ENCODE measurements around the gene GABARAPL1.
"Not testable (repeated sequence)": the region's sequence is repeated elsewhere in the genome, so short reads cannot be mapped to it uniquely, and the experiment has no call there.

GABARAPL1 gene

GRCh38 chr12:10213168-10214135 lies 775 bp downstream of the GABARAPL1 start:
- peak; percentile 95 for DNase-seq (ENCODE audit: low read depth)
- TF ChIP-seq MYC (IDR thresholded peaks at IDR 0.05; ENCODE audit: low read depth, low read length) (peak; percentile 14; the same call in 1 of the 2 replicates), POLR2A (IDR thresholded peaks at IDR 0.05; ENCODE audit: extremely low read depth, insufficient read length) (peak; percentile 22), MAX (IDR thresholded peaks at IDR 0.05; ENCODE audit: low read depth, low read length) (peak; percentile 24; the same call in 1 of the 2 replicates), CTCF (IDR thresholded peaks at IDR 0.05; ENCODE audit: low read depth, low read length) (no peak)
- peak overlapping the region; percentile 91 for H3K4me3 ChIP-seq (ENCODE audit: low read depth, low read length)

- no peak for DNase-seq (ENCODE audit: low read depth)
- H3K4me3 ChIP-seq (ENCODE audit: low read depth, low read length) = peak overlapping the region; percentile 91
- TF ChIP-seq POLR2A (IDR thresholded peaks at IDR 0.05; ENCODE audit: extremely low read depth, insufficient read length) (no peak), CTCF (IDR thresholded peaks at IDR 0.05; ENCODE audit: low read depth, low read length) (no peak), MAX (IDR thresholded peaks at IDR 0.05; ENCODE audit: low read depth, low read length) (no peak), MYC (IDR thresholded peaks at IDR 0.05; ENCODE audit: low read depth, low read length) (no peak)
Observed at GRCh38 chr12:10214136-10214894, 1.6 kb downstream of the GABARAPL1 start.

GRCh38 chr12:10214895-10215267 lies 2.2 kb downstream of the GABARAPL1 start:
- peak overlapping the region; percentile 91 for H3K4me3 ChIP-seq (ENCODE audit: low read depth, low read length)

GRCh38 chr12:10215436-10215835 lies 2.8 kb downstream of the GABARAPL1 start:
- H3K4me3 ChIP-seq (ENCODE audit: low read depth, low read length) = no peak overlapping the region
- no peak for DNase-seq (ENCODE audit: low read depth)
- no peak for TF ChIP-seq POLR2A (IDR thresholded peaks at IDR 0.05; ENCODE audit: extremely low read depth, insufficient read length)
- TF ChIP-seq CTCF (IDR thresholded peaks at IDR 0.05; ENCODE audit: low read depth, low read length) = no peak
- TF ChIP-seq MYC (IDR thresholded peaks at IDR 0.05; ENCODE audit: low read depth, low read length) = no peak
- no peak for TF ChIP-seq MAX (IDR thresholded peaks at IDR 0.05; ENCODE audit: low read depth, low read length)

More at GRCh38 chr12:10214895-10215267, 2.2 kb downstream of the GABARAPL1 start:
- DNase-seq (ENCODE audit: low read depth) = no peak
- TF ChIP-seq CTCF (IDR thresholded peaks at IDR 0.05; ENCODE audit: low read depth, low read length) (no peak), POLR2A (IDR thresholded peaks at IDR 0.05; ENCODE audit: extremely low read depth, insufficient read length) (no peak), MYC (IDR thresholded peaks at IDR 0.05; ENCODE audit: low read depth, low read length) (no peak), MAX (IDR thresholded peaks at IDR 0.05; ENCODE audit: low read depth, low read length) (no peak)

GRCh38 chr12:10215946-10216345 lies 3.3 kb downstream of the GABARAPL1 start:
- not testable (repeated sequence) for DNase-seq (ENCODE audit: low read depth); H3K4me3 ChIP-seq (ENCODE audit: low read depth, low read length)

- no peak for TF ChIP-seq MAX (IDR thresholded peaks at IDR 0.05; ENCODE audit: low read depth, low read length)
- TF ChIP-seq MYC (IDR thresholded peaks at IDR 0.05; ENCODE audit: low read depth, low read length) = no peak
- no peak for TF ChIP-seq CTCF (IDR thresholded peaks at IDR 0.05; ENCODE audit: low read depth, low read length)
- TF ChIP-seq POLR2A (IDR thresholded peaks at IDR 0.05; ENCODE audit: extremely low read depth, insufficient read length) = no peak
Observed at GRCh38 chr12:10218021-10218420, 5.3 kb downstream of the GABARAPL1 start.

More at GRCh38 chr12:10218021-10218420, 5.3 kb downstream of the GABARAPL1 start:
- no peak for DNase-seq (ENCODE audit: low read depth)
- no peak overlapping the region for H3K4me3 ChIP-seq (ENCODE audit: low read depth, low read length)

Measured in NB4 (cell line).